Measurements from ENCODE around the gene GAD2.
"Not testable (repeated sequence)": the region's sequence is repeated elsewhere in the genome, so short reads cannot be mapped to it uniquely, and the experiment has no call there.

The GAD2 gene

DNA sequence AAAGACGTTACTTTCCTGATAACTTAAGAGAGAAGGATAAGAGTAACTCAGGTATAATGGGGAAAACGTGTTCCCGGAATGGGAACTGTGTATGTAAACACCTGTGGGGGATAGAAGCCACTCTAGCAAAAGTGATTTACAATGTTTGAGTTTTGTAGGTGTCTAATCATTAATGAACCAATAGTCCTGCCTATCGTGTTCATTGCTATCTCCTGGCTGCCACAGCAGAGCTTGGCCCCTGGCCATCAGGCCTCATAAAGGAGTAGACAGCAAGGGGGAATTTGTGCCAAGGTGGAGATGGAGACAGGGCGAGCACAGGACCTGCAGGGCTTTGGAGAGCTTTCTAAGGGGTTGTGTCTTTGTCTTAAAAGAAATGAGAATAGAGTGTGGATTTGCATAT, 102.1 kb downstream of the GAD2 start:
- no peak for DNase-seq (ENCODE audit: low read depth)

DNA sequence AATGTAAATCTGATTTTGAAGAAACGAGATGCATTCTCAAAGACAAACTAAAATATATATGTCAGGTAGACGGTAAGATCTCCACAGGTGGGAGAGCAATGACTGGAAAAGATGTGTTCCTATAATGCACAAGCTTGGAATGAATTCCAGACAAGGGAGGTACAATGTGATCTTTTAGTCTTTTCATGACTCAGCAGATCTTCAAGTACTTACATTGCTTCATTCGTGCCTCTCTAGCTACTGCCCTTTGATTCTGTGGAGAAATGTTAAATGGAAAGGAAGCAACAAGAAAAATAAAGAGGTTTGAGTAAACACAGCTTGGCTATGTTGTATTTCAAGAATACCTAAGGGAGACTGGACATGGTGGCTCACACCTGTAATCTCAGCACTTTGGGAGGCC, 106.6 kb downstream of the GAD2 start:
- no peak for DNase-seq (ENCODE audit: low read depth)

DNA sequence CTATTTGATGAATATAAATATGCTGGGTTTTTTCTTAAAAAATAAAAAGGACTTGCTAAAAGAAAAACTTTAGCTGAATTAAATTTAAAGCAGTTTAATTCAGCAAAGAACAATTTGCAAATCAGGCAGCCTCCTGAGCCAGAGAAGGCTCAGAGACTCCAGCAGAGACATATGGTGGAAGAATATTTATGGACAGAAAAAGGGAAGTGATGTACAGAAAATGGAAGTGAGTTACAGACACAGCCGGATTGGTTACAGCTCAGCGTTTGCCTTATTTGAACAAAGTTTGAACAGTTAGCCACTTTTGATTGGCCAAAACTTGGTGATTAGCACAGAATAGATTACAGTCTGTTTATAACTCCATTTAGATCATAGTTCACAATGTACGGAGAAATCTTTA, 110.3 kb downstream of the GAD2 start:
- DNase-seq (ENCODE audit: low read depth), result no peak

DNA sequence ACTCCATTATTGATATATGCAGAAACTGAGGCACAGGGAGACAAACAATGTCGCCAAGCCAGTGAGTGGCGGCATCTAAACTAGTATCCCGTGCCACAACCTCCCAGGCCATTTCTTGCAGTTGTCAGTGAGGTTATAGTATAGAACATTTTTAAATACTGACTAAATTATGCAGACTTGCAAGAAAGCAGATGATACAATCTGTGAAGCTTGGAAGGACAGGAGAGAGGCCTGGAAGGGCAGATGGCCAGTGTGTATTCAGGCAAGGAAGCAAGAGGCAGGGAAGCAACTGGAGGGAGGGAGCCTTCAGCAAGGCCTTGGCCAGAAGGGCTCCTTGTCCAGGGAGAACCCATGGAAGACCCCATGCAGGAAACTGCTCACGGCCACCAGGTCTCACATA, 111.2 kb downstream of the GAD2 start:
- no peak for DNase-seq (ENCODE audit: low read depth)

DNA sequence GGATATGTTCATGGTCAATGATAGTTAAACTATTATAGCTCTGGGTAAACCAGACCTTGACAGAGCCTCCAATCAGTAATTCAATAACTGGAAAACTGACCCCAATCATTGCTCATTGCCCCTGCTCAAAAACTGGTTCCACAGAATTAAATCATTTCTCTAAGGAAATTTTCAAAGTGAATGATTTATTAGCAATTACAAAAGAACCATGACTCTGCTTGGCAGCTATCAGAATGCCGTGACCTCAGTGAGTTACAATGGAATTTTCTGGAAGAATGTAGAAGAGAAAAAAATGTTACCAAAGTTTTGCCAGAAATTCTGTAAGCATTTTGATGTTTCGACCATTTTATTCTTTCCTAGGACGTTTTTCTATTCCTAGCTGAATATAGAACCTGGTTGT, 114.8 kb downstream of the GAD2 start:
- no peak for DNase-seq (ENCODE audit: low read depth)

DNA sequence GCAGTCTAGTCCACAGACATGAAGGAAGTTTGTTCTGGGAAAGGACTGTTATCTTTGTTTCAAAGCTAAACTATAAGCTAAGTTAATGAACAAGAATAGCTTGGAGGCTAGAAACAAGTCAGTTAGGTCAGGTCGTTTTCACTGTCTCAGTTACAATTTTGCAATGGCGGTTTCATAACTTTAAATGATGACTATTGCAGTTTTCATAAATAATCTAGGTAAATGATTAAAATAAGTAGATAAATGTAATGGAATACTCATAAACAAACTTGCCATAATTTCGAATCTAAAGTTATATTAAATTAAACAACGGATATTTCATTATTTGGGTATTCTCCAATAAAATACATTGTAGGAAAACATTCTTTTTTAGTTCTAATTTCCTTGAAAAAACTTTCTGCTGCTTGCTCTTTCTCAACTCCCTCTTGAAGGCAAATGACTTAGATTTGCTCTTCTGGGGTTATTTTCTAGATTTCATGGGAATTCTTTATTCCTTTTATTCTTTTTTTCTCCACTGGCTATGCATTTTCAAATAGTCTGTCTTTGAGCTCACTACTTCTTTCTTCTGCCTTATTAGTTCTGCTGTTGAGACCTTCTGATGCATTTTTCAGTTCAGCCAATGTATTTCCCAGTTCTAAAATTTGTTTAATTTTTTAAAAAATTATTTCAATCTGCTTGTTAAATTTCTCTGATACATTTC, 117.8 kb downstream of the GAD2 start:
- DNase-seq (ENCODE audit: low read depth), result no peak

DNA sequence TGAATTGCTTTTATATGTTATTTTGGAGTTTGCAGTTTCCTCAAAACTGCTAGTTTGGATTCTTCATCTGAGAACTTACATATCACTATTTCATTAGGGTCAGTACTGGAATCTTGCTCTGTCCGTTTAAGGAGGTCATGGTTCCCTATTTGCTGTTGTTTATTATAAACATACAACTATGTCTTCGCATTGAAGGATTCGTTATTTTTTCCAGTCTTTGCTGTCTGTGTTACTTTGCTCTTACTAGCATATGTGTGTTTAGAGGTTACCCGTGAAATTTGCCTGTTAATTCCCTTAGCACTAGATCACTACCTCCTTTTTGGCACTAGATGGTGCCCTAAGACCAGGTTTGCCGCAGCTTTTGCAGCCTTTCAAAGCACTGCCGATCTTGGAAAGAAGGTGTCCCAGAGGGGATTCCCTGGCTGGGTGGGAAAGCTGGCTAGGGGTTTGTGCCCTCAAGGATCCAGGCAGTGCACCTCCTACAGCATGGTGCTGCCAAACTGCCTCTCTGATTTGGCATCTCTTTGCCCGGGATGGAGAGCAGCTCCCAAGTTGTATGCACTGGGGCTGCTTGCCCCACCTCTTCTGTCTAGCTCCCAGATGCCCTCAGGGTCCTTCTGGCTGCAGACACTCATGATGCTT, 118.5 kb downstream of the GAD2 start:
- DNase-seq (ENCODE audit: low read depth), result peak; percentile 40

DNA sequence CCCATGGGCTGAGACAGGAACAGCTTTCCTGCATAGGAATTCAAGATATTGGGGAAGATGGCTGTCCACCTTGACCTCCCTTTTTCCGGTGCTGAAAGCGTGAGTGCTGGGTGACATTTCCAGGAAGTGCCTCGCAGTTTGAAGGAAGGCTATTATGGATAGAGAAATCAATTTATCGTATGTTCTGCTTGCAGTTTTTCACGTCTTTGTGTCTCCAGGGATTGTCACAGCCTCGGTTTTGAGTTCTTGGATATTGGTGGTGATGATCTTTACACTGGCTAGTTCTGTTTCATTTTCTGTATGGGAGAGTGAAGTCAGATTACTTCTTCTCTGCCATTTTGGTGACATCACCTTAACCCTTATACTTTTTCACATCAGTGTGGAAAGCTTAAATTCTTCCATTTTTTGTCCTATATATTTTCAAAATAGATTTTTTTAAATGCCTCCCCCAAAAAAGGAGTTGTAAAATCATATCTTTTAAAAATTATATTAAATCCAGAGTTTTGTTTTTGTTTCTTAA, 119.1 kb downstream of the GAD2 start:
- DNase-seq (ENCODE audit: low read depth), result no peak

DNA sequence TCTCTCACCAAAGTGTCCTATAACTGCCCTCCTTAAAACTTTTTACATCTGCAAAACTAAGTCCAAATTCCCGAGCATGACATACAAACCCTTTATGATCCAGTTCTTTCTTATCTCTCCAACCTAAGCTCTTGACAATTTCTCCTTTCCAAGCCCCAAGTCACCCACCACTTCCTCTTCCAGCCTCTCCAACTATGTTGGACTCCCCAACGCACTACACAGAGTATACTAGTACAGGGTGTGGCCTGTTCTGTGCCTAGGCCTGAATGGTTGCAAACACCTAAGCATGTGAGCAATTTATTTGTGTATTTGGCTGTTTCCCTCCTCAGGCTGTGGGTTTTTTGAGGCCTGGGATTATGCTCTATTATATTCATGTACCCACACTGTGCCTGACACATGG, 120.4 kb downstream of the GAD2 start:
- no peak for DNase-seq (ENCODE audit: low read depth)

DNA sequence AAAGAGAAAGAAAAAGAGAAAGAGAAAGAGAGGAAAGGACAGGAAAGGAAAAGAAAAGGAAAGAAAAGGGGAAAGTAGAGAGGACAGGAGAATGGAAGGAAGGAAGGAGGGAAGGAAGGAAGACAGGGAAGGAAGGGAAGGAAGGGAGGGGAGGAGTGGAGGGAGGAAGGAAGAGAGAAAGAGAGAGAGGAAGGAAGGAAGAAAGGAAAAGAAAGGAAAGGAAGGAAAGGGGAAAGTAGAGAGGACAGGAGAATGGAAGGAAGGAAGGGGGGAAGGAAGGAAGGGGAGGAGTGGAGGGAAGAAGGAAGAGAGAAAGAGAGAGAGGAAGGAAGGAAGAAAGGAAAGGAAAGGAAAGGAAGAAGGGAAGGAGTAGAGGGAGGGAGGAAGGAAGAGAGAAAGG, 125.1 kb downstream of the GAD2 start:
- DNase-seq (ENCODE audit: low read depth), result no peak

DNA sequence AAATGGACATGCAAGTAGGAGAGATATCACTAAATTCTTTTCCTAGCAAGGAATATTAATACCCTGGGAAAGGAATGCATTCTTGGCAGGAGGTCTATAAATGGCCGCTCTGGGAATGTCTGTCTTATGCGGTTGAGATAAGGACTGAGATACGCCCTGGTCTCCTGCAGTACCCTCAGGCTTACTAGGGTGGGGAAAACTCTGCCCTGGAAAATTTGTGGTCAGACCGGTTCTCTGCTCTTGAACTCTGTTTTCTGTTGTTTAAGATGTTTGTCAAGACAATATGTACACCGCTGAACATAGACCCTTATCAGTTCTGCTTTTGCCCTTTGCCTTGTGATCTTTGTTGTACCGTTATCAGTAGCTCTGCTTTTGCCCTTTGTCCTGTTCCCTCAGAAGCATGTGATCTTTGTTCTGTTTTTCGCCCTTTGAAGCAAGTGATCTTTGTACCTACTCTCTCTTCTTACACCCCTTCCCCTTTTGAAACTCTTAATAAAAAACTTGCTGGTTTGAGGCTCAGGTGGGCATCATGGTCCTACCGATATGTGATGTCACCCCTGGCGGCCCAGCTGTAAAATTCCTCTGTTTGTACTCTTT, 132.3 kb downstream of the GAD2 start:
- DNase-seq (ENCODE audit: low read depth), result not testable (repeated sequence)

Data from activated T-cell treated with anti-CD3 and anti-CD28 coated beads for 48 hours (primary cell).